GM19238 (cell line): ENCODE results near the gene BTBD9.
A peak's percentile ranks its signal among the peaks of the same experiment; 100 is the strongest.
"Not testable (repeated sequence)": the region's sequence is repeated elsewhere in the genome, so short reads cannot be mapped to it uniquely, and the experiment has no call there.

Experiments
- DNase-seq: peaks from one replicate; pipeline ENCODE4 v3.0.0; 2011; ENCODE audit warnings: low spot score; ENCODE audit not compliant: insufficient read length

BTBD9 gene

GRCh38 chr6:38649744-38650143 lies 10.0 kb upstream of the BTBD9 start:
- no peak for DNase-seq

- no peak for DNase-seq
Measured at GRCh38 chr6:38648629-38649028, 8.9 kb upstream of the BTBD9 start.

DNA sequence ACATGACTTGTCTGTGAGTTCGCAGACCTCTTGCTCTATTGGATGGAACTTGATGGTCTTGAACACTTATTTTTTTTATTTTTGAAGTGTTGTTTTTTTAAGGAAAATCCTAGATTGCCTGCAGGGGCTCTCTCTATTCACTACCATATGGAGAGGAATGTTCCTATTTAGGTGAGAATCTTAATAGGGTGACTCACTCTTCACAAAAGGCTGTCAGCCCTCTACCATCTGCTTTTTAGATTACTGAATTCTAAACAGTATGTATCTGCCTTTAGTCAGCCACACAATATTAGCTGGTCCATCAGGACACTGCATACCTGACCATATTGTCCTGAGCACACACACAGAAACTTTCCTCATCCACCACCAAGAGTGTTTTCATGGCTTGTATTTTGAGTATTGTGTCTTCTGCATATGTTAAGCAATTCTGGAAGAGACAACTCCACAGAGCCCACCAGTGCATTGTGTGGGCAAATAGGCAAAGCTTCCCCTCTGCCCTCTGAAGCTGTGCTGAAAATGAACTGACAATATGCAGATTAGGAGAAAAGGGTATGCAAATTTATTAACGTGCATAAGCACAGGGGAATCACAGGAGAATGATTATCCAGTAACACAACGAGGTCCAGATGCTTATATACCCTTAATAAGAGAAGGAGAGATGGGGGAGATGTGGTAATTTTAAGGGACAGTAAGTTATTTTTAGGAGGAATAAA lies 6.6 kb upstream of the BTBD9 start:
- DNase-seq, result no peak

DNA sequence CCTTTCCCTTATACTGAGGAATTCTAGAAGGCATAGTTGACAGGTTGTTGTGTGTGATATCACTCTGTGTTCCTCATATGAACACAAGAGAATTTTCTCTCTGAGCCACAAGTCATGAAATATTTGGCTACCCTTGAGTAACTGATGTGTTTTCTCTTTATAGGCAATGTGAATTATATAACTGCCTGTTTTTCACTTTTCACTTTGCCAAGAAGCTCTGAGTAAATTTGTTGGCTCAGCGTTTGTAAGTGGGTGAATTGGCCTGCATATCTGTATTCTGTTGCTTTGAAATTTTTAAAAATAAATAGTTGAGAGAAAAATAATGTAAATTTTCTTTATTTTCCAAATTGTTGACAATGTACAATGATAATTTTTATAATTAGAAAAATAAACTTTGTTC lies 5.2 kb upstream of the BTBD9 start:
- no peak for DNase-seq

DNA sequence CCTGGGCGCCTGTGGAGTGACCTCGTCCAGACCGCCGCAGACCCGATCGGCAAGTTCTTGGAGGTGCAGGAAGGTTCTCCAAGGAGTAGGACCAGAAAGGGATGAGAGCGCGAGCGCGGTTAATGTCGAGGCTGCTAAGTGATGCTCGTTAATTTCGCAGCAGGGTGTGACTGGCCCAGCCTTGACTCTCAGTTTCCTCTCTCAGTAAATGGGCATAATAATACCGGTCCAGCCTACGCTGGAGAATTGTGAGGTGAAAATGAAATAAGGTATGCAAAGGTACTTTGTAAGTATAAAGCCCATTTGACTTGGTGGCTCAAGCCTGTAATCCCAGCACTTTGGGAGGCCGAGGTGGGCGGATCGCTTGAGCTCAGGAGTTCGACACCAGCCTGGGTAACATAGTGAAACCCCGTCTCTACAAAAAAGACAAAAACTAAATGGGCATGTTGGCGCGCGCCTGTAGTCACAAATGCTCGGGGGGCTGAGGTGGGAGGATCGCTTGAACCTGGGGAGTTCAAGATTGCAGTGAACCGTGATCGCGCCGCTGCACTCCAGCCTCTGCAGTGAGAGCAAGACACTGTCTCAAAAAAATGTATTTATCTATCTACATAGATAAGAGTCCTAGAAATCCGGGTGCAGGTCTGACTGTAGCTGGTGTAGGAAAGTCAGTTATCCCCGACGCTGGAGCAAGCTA lies 634 bp upstream of the BTBD9 start:
- DNase-seq, result no peak

DNA sequence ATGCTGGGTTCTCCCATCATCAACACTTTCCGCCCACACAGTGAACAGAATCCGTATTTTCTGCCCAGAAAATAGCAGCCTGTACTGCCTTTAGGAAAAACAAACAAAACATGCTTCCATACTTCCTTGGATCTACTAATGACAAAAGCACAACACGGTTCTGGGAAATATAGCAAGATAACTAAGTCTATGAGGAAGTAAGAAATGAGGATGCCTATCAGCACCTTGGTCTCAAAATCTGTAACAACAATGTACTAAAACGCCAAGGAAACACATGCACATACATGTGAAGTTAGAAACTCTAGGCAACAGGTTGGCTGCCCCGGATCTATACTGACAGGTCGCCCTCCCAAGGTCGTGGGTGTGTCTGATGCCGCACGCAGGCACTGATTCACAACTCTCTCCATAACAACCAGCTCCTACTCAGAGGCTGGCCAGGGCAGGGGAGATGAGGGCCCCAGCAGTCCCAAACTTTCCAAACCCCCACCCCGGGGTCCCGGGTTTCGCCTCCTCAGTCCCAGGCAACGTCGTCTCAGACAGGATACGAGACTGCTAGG lies 710 bp downstream of the BTBD9 start:
- peak; percentile 10 for DNase-seq

DNA sequence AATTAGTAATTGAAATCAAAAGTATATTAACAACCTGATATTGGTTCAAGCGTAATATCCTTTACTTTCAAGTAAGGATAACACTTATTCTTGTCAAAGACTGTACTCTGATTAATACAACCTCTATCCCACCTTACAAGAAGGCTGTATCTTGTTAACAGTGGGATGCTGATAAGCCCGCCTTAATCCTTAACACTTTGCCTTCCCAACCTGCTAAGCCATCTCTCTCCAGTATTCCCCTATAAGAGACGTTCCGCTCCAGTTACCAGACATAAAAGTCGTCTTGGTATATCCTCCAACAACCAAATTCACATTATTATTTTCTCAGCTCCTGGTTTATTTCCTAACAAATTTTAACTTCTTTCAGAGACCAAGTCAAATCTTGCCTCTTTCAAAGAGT lies 2.0 kb downstream of the BTBD9 start:
- no peak for DNase-seq

DNA sequence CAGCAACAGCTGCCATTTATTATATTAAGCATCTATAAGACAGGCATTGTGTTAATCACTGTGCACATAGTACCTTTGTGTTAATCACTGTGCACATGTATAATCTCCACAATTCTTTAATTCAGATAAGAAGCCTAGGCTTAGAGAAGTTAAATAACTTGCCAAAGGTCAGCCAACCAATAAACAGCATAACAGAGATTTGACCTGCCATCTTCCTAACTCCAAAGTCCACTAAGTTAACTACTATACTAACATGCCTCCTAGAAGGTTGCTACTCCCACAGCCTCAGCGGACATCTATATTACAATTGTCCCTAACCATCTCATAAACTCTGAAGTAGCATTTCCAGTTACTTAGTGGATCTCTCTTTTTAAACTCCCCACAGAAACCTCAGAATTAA lies 3.7 kb downstream of the BTBD9 start:
- no peak for DNase-seq

DNA sequence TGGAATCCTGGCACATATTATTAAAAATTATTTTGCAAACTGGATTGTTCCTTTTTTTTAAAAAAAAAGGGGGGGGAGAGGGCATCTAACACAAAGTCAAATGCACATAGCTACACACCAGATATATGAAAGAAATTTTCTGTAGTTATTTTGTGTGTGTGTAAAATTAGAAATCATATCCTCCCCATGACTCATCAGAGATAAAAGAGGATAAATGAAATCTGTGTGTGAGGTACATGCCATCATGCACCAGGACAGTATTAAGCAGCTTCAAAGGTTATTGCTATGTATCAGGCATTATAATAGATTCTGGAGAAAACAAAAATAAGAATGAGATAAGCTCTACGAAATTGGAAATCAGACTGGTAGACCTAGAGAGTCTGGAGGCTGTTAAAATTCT lies 5.2 kb downstream of the BTBD9 start:
- no peak for DNase-seq

GRCh38 chr6:38632490-38632889 lies 7.2 kb downstream of the BTBD9 start:
- DNase-seq, result no peak

GRCh38 chr6:38631186-38631783 lies 8.4 kb downstream of the BTBD9 start:
- DNase-seq, result no peak

DNA sequence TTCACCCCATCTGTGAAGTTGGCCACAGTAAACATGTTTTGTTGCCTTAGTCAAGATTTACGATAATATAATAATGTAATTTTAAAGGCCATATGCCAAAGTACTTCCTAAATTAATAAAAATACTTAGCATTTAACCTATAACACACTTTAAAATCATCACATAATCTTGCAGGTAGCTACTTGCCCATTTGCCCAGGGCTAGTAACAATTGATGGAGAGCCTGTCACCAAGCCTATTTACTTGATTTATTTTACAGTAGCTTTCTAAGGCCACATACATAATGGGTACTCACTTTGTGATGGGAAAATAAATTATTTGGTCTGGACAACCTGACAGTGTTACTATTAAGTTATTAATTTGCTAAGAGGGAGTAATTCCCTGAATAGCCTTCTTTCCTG lies 14.5 kb downstream of the BTBD9 start:
- DNase-seq, result no peak

DNA sequence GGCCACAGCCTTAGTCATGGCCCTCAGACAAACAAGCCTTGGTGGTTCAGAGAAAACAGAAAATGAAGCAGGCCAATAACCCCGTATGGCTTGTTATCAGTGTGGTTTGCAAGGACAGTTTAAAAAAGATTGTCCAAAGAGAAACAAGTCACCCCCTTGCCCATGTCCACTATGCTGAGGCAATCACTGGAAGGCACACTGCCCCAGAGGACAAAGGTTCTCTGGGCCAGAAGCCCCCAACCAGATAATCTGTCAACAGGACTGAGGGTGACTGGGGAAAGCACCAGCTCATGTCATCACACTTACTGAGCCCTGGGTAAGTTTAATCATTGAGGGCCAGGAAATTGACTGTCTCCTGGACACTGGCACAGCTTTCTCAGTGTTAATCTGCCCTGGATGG lies 20.4 kb downstream of the BTBD9 start:
- DNase-seq, result not testable (repeated sequence)

DNA sequence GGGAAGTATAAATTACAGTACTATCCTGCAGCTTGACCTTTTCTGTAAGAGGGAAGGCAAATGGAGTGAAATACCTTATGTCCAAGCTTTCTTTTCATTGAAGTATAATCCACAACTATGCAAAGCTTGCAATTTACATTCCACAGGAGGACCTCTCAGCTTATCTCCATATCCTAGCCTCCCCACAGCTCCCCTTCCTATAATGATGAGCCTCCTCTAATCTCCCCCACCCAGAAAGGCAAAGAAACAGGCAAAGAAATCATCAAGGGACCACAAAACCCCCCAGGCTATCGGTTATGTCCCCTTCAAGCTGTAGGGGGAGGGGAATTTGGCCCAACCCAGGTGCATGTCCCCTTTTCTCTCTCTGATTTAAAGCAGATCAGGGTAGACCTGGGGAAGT lies 21.4 kb downstream of the BTBD9 start:
- DNase-seq, result not testable (repeated sequence)

DNA sequence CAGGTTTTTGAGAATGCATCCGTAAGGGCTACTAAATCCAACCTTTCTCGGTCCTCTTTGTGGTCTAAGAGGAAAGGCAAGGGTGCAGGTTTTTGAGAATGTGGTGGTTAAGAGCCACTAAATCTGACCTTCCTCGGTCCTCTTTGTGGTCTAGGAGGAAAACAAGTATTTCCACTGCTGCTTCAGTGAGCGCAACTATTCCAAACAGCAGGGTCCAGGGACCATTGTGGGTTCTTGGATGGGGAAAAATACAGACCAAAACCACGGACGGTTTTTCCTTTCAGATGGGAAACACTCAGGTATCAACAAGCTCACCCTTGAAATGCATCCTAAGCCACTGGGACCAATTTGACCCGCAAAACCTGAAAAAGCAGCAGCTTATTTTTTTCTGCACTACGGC lies 21.9 kb downstream of the BTBD9 start:
- DNase-seq, result no peak

DNA sequence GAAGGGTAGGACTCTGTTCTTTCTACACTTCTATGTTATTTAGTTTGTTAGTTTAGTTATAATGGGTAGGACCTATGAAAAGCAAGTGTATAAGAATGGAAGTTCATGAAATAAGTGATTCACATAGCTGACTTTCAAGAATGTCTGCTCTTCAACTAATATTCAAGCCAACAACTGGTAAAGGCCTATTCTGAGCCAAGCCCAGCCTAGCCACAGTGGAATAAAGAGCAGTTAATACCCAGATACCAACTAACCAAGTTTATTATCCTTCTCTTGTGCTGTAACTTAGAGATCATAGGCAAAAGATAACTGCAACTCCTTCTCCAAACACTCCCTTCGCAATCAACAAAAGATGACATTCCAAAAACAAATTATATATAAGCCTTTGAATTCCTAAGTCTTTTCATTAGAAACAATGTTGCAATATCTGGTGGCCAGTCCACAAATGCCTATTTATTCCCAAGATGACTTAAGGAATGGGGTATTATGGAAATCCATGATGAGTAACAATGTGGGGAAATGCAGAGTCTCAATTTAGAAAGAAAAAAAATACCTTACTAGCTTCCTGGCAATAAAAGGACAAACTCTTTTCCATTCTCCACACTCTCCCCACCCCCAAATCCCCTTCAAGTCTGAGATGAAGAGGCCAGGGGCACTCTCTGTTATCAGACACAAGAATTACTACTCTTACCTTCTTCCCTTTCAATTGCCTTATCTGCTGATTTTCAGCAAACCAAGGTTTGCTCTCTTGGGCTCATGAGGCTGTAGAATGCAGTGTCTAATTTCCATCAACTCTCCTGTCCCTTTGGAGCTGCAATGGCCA lies 27.4 kb downstream of the BTBD9 start:
- no peak for DNase-seq

DNA sequence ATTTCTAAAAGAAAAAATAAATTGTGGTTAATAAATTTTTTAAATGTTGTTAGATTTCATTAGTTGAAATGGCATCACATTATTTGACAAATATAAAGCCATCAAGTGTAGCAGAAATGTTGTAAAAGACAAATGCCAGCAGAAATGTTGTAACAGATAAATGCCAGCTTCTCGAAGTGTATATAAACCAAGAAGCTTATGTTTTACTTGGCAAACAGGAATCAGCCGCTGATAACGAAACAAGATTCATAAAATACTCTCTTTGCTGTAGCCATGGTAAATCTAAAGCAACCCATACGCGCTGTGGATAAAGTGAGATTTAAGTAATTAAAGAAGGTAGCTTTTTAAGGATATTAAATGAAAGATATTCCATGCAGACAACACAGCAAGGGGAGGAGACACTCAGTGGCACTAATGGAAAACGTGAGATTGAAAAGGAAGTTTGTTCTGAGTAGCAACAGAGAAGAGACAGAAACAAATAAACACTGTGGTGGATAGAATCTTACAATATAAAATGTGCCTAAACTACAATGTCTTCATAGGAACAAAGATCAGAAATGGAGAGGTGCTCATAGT lies 29.6 kb downstream of the BTBD9 start:
- DNase-seq, result no peak

DNA sequence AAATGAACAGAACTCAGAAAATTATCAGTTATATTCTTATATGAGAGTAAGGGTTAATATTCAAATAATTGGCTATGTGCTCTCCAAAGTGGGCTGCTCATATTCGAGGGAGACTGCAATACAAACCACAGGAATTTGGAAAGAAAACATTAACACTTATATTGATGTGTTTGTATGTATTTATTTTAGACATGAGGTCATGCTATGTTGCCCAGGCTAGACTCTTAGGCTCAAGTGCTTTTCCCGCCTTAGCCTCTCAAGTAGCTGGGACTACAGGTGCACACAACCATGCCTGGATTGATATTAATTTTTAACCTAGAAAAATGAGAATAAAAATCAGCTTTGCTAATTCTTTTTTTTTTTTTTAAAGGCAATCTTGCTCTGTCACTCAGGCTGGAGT lies 35.0 kb downstream of the BTBD9 start:
- DNase-seq, result no peak

DNA sequence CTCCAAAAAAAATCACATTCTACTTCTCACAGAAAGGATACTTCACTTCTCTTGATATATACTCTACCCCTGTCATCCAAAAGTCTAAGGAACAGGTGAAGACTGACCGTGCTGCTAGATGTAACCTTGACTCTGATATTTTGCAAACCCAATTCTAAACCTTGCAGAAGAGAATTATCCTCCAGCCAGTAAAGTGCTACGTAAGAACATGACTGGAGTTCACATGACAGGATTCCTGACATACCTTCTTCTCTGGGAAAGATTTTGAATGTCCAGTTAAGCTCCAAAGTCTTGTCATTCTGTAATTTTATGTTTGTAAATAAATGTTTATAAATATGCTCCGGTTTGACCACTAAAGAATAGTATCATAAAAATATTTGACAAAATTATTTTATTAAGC lies 35.8 kb downstream of the BTBD9 start:
- no peak for DNase-seq

- no peak for DNase-seq
Measured at GRCh38 chr6:38603496-38603895, 36.2 kb downstream of the BTBD9 start.

DNA sequence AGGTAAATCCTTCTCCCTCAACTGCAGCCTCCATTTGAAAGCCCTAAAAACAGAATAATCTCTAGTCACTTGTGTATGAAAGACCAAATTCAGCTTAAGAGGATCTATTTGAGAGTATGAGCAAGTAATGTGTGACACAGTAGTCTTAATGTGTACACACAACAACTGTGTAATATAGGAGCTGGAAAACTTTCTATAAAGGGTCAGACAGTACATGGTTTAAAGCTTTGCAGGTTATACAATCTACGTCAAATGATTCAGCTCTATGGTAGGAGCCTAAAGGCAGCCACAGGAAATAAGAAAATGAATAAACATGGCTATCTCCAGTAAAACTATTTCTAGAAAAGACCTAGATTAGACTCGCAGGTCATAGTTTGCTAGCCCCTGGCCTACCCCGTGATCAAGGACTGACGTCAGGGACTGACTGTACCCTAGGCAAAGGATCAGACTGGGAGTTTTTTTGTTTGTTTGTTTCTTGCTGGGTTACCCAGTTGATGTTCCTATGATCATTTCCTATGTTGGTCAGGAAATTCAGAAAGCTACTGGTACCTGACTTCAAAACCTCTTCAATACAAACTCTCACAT lies 39.7 kb downstream of the BTBD9 start:
- DNase-seq, result no peak
